ENCODE results near the gene CLSTN3. TPM values are rescaled to one million over a fixed set of nuclear protein-coding genes. Genes with fewer than 3 reads are reported as not detected.
A peak's percentile ranks its signal among the peaks of the same experiment; 100 is the strongest.

CLSTN3 gene
- total RNA-seq (10 to 100 TPM; 37.8 to 74.2 TPM), polyA plus RNA-seq (10 to 100 TPM; 30.8 to 36.3 TPM)
- long read RNA-seq, donor 1, full-length matches to known transcripts: 8 of 64 reads
- long read RNA-seq, donor 1, partial matches to known transcripts: 56 of 64 reads
- long read RNA-seq, donor 1, other reads (novel, unspliced or antisense): 0 of 64 reads
- long read RNA-seq, donor 2, full-length matches to known transcripts: 3 of 3 reads
- long read RNA-seq, donor 2, partial matches to known transcripts: 0 of 3 reads
- long read RNA-seq, donor 2, other reads (novel, unspliced or antisense): 0 of 3 reads
- long read RNA-seq, donor 3, partial matches to known transcripts: 19 of 23 reads
- long read RNA-seq, donor 3, other reads (novel, unspliced or antisense): 0 of 23 reads
- long read RNA-seq, donor 4, partial matches to known transcripts: 5 of 10 reads
- long read RNA-seq, donor 4, other reads (novel, unspliced or antisense): 0 of 10 reads
- long read RNA-seq, donor 5, full-length matches to known transcripts: 14 of 55 reads
- long read RNA-seq, donor 5, partial matches to known transcripts: 41 of 55 reads
- long read RNA-seq, donor 5, other reads (novel, unspliced or antisense): 0 of 55 reads

DNA sequence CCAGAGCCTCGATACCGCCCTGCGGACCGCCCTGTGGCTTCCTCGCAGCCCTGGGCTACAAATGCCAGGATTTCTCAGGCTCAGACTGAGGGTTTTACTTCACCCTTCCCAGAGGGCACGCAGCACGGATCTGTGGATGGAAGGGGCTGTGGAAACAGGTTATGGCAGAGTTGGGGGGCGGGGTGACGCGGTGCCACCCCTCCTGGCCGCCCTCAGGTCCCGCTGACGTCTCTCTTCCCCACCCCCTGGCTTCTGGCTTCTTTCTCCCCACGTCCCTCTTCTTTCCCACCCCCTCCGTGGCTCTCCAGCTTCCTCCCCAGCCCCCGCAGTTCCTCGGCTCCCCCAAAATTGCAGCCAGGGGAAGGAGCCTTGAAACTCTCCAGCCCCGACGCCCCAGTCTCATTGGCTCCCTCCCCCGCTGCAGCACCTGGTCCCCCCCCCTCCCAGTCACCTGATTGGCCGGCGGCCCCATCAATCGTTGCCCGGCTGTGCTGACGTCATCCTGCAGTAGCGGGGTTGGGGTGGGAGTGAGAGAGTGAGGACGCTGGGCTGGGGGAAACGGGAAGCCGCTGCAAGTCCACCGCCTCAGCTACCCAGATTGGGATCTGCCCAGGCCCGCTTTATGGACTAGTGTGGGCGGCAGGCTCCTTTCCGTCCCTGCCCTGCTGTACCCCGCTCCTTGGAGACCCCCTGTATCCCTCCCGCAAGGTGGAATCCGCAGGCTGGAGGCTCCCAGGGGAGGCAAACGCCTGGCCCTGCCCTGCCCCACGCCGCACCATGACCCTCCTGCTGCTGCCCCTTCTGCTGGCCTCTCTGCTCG lies at the start of gene CLSTN3:
CLSTN3 (plus strand) TSS at position 500 of the 820 bp plus-strand sequence; CDS start at position 778, 278 bp downstream.
- ATAC-seq (ENCODE audit: insufficient read depth, low FRiP score) (peak; percentile 59), DNase-seq (peak; percentile 84 to 90 (median 86))
- TF ChIP-seq, protein P1, sequence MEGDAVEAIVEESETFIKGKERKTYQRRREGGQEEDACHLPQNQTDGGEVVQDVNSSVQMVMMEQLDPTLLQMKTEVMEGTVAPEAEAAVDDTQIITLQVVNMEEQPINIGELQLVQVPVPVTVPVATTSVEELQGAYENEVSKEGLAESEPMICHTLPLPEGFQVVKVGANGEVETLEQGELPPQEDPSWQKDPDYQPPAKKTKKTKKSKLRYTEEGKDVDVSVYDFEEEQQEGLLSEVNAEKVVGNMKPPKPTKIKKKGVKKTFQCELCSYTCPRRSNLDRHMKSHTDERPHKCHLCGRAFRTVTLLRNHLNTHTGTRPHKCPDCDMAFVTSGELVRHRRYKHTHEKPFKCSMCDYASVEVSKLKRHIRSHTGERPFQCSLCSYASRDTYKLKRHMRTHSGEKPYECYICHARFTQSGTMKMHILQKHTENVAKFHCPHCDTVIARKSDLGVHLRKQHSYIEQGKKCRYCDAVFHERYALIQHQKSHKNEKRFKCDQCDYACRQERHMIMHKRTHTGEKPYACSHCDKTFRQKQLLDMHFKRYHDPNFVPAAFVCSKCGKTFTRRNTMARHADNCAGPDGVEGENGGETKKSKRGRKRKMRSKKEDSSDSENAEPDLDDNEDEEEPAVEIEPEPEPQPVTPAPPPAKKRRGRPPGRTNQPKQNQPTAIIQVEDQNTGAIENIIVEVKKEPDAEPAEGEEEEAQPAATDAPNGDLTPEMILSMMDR (IDR thresholded peaks at IDR 0.05; ENCODE audit: control extremely low read depth, extremely low read depth): no peak
- peak within 1 kb of the TSS; percentile 60 for H3K4me3 ChIP-seq
- H3K36me3 ChIP-seq (ENCODE audit: control insufficient read depth in 4 of 4, insufficient read depth in 4 of 4, low read length in 4 of 4): peaks cover 0 to 7% (median 2%) of the 10 kb centered on the region in 4 donors
- no peaks in the 10 kb centered on the region for H3K9me3 ChIP-seq (ENCODE audit: control insufficient read depth in 4 of 4, insufficient read depth in 3 of 4, low read length in 3 of 4)
- 0 to 1% methylated on average over 32 to 40 of the region's 40 CpGs for WGBS, 2 donors
- H3K27ac ChIP-seq (ENCODE audit: low read depth in 1 of 2, low read length in 1 of 2): peak within 1 kb of the TSS in 1 of 2 donors; percentile 74
- H3K27me3 ChIP-seq (ENCODE audit: control insufficient read depth in 3 of 3, insufficient read depth in 3 of 3, low read length in 2 of 3): peaks cover 0 to 3% (median 2%) of the 10 kb centered on the region in 3 donors
- H3K4me1 ChIP-seq (ENCODE audit: control insufficient read depth in 5 of 5, insufficient read depth in 5 of 5, low read length in 5 of 5): peaks cover 0 to 21% (median 13%) of the 10 kb centered on the region in 5 donors
- H3K9ac ChIP-seq (ENCODE audit: insufficient read depth in 1 of 2, low read length in 2 of 2): peak within 1 kb of the TSS; percentile 63 to 66

DNA sequence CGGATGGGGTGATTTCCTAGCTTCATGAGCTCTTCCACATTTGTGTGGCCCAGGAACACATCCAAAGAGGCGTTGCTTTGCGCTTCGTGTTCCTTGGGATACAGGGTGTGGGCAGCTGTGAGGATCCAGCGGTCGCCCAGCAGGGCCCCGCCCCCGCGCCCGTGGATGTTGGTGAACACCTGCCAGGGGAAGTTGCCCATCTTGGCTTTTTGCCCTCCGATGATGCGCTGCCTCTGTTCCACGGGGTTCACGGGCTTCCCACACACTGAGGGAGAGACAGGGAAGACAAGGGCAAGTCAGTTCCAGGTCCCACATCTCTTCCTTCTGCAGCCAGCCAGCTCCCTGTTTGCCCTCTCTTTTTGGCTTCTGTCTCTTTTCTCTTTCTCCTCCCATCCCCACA lies 49.1 kb upstream of the CLSTN3 start:
- DNase-seq: no peak
- ATAC-seq (ENCODE audit: insufficient read depth, low FRiP score): no peak
- Histone ChIP-seq H3K9me3 (ENCODE audit: control insufficient read depth in 4 of 4, insufficient read depth in 3 of 4, low read length in 3 of 4) (peaks cover 0 to 10% (median under 1%) of the 10 kb centered on the region in 4 donors), H3K4me3 (no peak overlapping the region), H3K36me3 (ENCODE audit: control insufficient read depth in 4 of 4, insufficient read depth in 4 of 4, low read length in 4 of 4) (peaks cover 0 to 34% (median 23%) of the 10 kb centered on the region in 4 donors), H3K9ac (ENCODE audit: insufficient read depth in 1 of 2, low read length in 2 of 2) (no peak overlapping the region), H3K27ac (ENCODE audit: low read depth in 1 of 2, low read length in 1 of 2) (no peak overlapping the region), H3K4me1 (ENCODE audit: control insufficient read depth in 5 of 5, insufficient read depth in 5 of 5, low read length in 5 of 5) (peaks cover 0 to 4% (median 3%) of the 10 kb centered on the region in 5 donors), H3K27me3 (ENCODE audit: control insufficient read depth in 3 of 3, insufficient read depth in 3 of 3, low read length in 2 of 3) (no peaks in the 10 kb centered on the region)
- TF ChIP-seq, protein P1 (IDR thresholded peaks at IDR 0.05; ENCODE audit: control extremely low read depth, extremely low read depth): no peak
- WGBS, 2 donors: 84 to 90% methylated on average over 14 of the region's 14 CpGs

DNA sequence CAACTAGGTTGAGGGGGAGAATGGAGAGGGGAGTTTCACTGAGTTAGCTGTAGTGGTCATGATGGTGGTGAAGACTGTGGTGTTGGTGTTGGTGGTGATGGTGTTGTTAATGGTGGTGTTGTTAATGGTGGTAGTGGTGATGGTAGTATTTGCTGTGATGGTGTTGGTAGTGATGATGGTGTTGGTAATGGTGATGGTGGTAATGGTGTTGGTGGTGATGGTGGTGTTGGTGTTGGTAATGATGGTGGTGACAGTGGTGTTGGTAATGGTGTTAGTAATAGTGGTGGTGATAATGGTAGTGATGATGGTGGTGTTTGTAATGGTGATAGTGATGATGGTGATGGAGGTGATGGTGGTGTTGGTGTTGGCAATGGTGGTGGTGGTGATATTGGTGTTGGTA lies 47.0 kb upstream of the CLSTN3 start:
- peaks cover 0 to 4% (median 3%) of the 10 kb centered on the region in 5 donors for H3K4me1 ChIP-seq (ENCODE audit: control insufficient read depth in 5 of 5, insufficient read depth in 5 of 5, low read length in 5 of 5)
- TF ChIP-seq, protein P1 (IDR thresholded peaks at IDR 0.05; ENCODE audit: control extremely low read depth, extremely low read depth): no peak
- no peak overlapping the region for H3K27ac ChIP-seq (ENCODE audit: low read depth in 1 of 2, low read length in 1 of 2)
- no peaks in the 10 kb centered on the region for H3K27me3 ChIP-seq (ENCODE audit: control insufficient read depth in 3 of 3, insufficient read depth in 3 of 3, low read length in 2 of 3)
- no peak for ATAC-seq (ENCODE audit: insufficient read depth, low FRiP score)
- peaks cover 0 to 10% (median under 1%) of the 10 kb centered on the region in 4 donors for H3K9me3 ChIP-seq (ENCODE audit: control insufficient read depth in 4 of 4, insufficient read depth in 3 of 4, low read length in 3 of 4)
- no peak overlapping the region for H3K4me3 ChIP-seq
- peaks cover 0 to 40% (median 30%) of the 10 kb centered on the region in 4 donors for H3K36me3 ChIP-seq (ENCODE audit: control insufficient read depth in 4 of 4, insufficient read depth in 4 of 4, low read length in 4 of 4)
- H3K9ac ChIP-seq (ENCODE audit: insufficient read depth in 1 of 2, low read length in 2 of 2): no peak overlapping the region
- DNase-seq: no peak

Data from lung (tissue), 16 donors.